NCI-H1092 (cell line): ENCODE measurements around the gene MIR17HG.
"Not testable (repeated sequence)": the region's sequence is repeated elsewhere in the genome, so short reads cannot be mapped to it uniquely, and the experiment has no call there.

ENCODE experiments used
- DNase-seq: peaks from one replicate; lab custom pipeline; 2025; lab: John Stamatoyannopoulos, UW

MIR17HG gene

GRCh38 chr13:91347202-91347995 is at the start of gene MIR17HG:
Gene MIR17HG (plus strand): TSS chr13:91347687.
- peak; percentile 96 for DNase-seq

- no peak for DNase-seq
Measured at GRCh38 chr13:91298060-91298459, 49.4 kb upstream of the MIR17HG start.

GRCh38 chr13:91302111-91302510 is 45.4 kb upstream of the MIR17HG start:
- no peak for DNase-seq

- DNase-seq: no peak
Measured at GRCh38 chr13:91303031-91303430, 44.5 kb upstream of the MIR17HG start.

- DNase-seq: no peak
Measured at GRCh38 chr13:91304741-91305140, 42.7 kb upstream of the MIR17HG start.

GRCh38 chr13:91305652-91306051 is 41.8 kb upstream of the MIR17HG start:
- DNase-seq: no peak

GRCh38 chr13:91307887-91308286 is 39.6 kb upstream of the MIR17HG start:
- no peak for DNase-seq

GRCh38 chr13:91308299-91308698 is 39.2 kb upstream of the MIR17HG start:
- no peak for DNase-seq

- DNase-seq: no peak
Measured at GRCh38 chr13:91311491-91311890, 36.0 kb upstream of the MIR17HG start.

- DNase-seq: no peak
Measured at GRCh38 chr13:91312324-91312723, 35.2 kb upstream of the MIR17HG start.

GRCh38 chr13:91313103-91313502 is 34.4 kb upstream of the MIR17HG start:
- no peak for DNase-seq

GRCh38 chr13:91313581-91313980 is 33.9 kb upstream of the MIR17HG start:
- no peak for DNase-seq

- no peak for DNase-seq
Measured at GRCh38 chr13:91314888-91315287, 32.6 kb upstream of the MIR17HG start.

GRCh38 chr13:91318886-91319285 is 28.6 kb upstream of the MIR17HG start:
- DNase-seq: no peak

- no peak for DNase-seq
Measured at GRCh38 chr13:91319996-91320395, 27.5 kb upstream of the MIR17HG start.

GRCh38 chr13:91320990-91321389 is 26.5 kb upstream of the MIR17HG start:
- DNase-seq: not testable (repeated sequence)

GRCh38 chr13:91323349-91323748 is 24.1 kb upstream of the MIR17HG start:
- DNase-seq: no peak

GRCh38 chr13:91326146-91326545 is 21.3 kb upstream of the MIR17HG start:
- DNase-seq: no peak

GRCh38 chr13:91328726-91329125 is 18.8 kb upstream of the MIR17HG start:
- no peak for DNase-seq

GRCh38 chr13:91329733-91330132 is 17.8 kb upstream of the MIR17HG start:
- DNase-seq: no peak

GRCh38 chr13:91331047-91331915 is 16.2 kb upstream of the MIR17HG start:
- no peak for DNase-seq

GRCh38 chr13:91346062-91346461 is 1.4 kb upstream of the MIR17HG start:
- DNase-seq: no peak

GRCh38 chr13:91346850-91347201 is 661 bp upstream of the MIR17HG start:
- DNase-seq: no peak
